ENCODE results near the gene GSTA4.

GSTA4 gene

GRCh38 chr6:52976591-52977035, 18.5 kb downstream of the GSTA4 start:
- Histone ChIP-seq H3K27me3 (ENCODE audit: insufficient read depth, insufficient read length) (no peaks in the 10 kb centered on the region), H3K9ac (ENCODE audit: insufficient read length, low read depth) (no peak overlapping the region), H3K4me3 (ENCODE audit: insufficient read length, low read depth) (no peak overlapping the region), H3K9me3 (ENCODE audit: insufficient read depth, low read length) (no peaks in the 10 kb centered on the region), H3K4me1 (ENCODE audit: insufficient read depth, insufficient read length) (no peaks in the 10 kb centered on the region), H3K36me3 (ENCODE audit: insufficient read depth, insufficient read length, low read length) (peaks cover 4% of the 10 kb centered on the region)
- no peak for TF ChIP-seq ZNF274 (IDR thresholded peaks at IDR 0.05; ENCODE audit: low read depth, low read length)
- no peak for DNase-seq (ENCODE audit: low read depth, low spot score)

- H3K36me3 ChIP-seq (ENCODE audit: insufficient read depth, insufficient read length, low read length), result peaks cover 4% of the 10 kb centered on the region
- no peak for TF ChIP-seq SUZ12 (IDR thresholded peaks at IDR 0.05; ENCODE audit: extremely low read depth, insufficient read depth, insufficient read length)
- TF ChIP-seq ZNF274 (IDR thresholded peaks at IDR 0.05; ENCODE audit: low read depth, low read length), result no peak
- TF ChIP-seq YY1 (IDR thresholded peaks at IDR 0.05; ENCODE audit: insufficient read depth, insufficient read length), result no peak
- H3K9ac ChIP-seq (ENCODE audit: insufficient read length, low read depth), result no peak overlapping the region
- no peak for DNase-seq (ENCODE audit: low read depth, low spot score)
- H3K4me3 ChIP-seq (ENCODE audit: insufficient read length, low read depth), result no peak overlapping the region
- H3K27me3 ChIP-seq (ENCODE audit: insufficient read depth, insufficient read length), result no peaks in the 10 kb centered on the region
- H3K9me3 ChIP-seq (ENCODE audit: insufficient read depth, low read length), result no peaks in the 10 kb centered on the region
- no peaks in the 10 kb centered on the region for H3K4me1 ChIP-seq (ENCODE audit: insufficient read depth, insufficient read length)
These were observed 18.9 kb downstream of the GSTA4 start for GRCh38 chr6:52976149-52976548.

- no peak for TF ChIP-seq ZNF274 (IDR thresholded peaks at IDR 0.05; ENCODE audit: low read depth, low read length)
- no peak for TF ChIP-seq YY1 (IDR thresholded peaks at IDR 0.05; ENCODE audit: insufficient read depth, insufficient read length)
- no peak for TF ChIP-seq SUZ12 (IDR thresholded peaks at IDR 0.05; ENCODE audit: extremely low read depth, insufficient read depth, insufficient read length)
- Histone ChIP-seq H3K36me3 (ENCODE audit: insufficient read depth, insufficient read length, low read length) (peaks cover 2% of the 10 kb centered on the region), H3K9ac (ENCODE audit: insufficient read length, low read depth) (no peak overlapping the region), H3K4me1 (ENCODE audit: insufficient read depth, insufficient read length) (no peaks in the 10 kb centered on the region), H3K4me3 (ENCODE audit: insufficient read length, low read depth) (no peak overlapping the region), H3K27me3 (ENCODE audit: insufficient read depth, insufficient read length) (no peaks in the 10 kb centered on the region), H3K9me3 (ENCODE audit: insufficient read depth, low read length) (no peaks in the 10 kb centered on the region)
- no peak for DNase-seq (ENCODE audit: low read depth, low spot score)
These were observed 19.5 kb downstream of the GSTA4 start for GRCh38 chr6:52975580-52975979.

GRCh38 chr6:52972989-52973388, 22.1 kb downstream of the GSTA4 start:
- H3K9me3 ChIP-seq (ENCODE audit: insufficient read depth, low read length), result no peaks in the 10 kb centered on the region
- H3K4me1 ChIP-seq (ENCODE audit: insufficient read depth, insufficient read length), result no peaks in the 10 kb centered on the region
- H3K27me3 ChIP-seq (ENCODE audit: insufficient read depth, insufficient read length), result no peaks in the 10 kb centered on the region
- H3K4me3 ChIP-seq (ENCODE audit: insufficient read length, low read depth), result no peak overlapping the region
- DNase-seq (ENCODE audit: low read depth, low spot score), result no peak
- no peak for TF ChIP-seq SUZ12 (IDR thresholded peaks at IDR 0.05; ENCODE audit: extremely low read depth, insufficient read depth, insufficient read length)
- TF ChIP-seq ZNF274 (IDR thresholded peaks at IDR 0.05; ENCODE audit: low read depth, low read length), result no peak
- TF ChIP-seq YY1 (IDR thresholded peaks at IDR 0.05; ENCODE audit: insufficient read depth, insufficient read length), result no peak
- H3K9ac ChIP-seq (ENCODE audit: insufficient read length, low read depth), result no peak overlapping the region
- H3K36me3 ChIP-seq (ENCODE audit: insufficient read depth, insufficient read length, low read length), result no peaks in the 10 kb centered on the region

DNA sequence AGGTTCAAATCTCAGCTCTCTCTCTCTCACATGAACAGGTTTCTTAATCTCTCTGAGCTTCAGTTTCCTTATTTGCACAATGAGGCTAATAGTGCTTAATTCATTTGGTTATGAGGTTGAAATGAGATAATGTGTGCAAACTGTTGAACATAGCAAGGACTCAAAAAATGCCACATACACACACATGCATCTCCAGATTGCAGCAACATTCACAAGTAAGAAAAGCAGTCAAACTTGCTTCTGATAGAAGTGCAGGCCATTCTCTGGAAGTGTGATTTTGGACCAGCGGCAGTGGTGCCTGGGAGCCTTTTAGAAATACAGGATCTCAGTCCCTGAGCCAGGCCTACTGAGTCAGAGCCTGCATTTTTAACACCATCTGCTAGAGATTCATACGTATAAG, 25.7 kb downstream of the GSTA4 start:
- TF ChIP-seq YY1 (IDR thresholded peaks at IDR 0.05; ENCODE audit: insufficient read depth, insufficient read length) (no peak), SUZ12 (IDR thresholded peaks at IDR 0.05; ENCODE audit: extremely low read depth, insufficient read depth, insufficient read length) (no peak), ZNF274 (IDR thresholded peaks at IDR 0.05; ENCODE audit: low read depth, low read length) (no peak)
- no peak overlapping the region for H3K9ac ChIP-seq (ENCODE audit: insufficient read length, low read depth)
- H3K4me3 ChIP-seq (ENCODE audit: insufficient read length, low read depth), result no peak overlapping the region
- no peaks in the 10 kb centered on the region for H3K4me1 ChIP-seq (ENCODE audit: insufficient read depth, insufficient read length)
- no peaks in the 10 kb centered on the region for H3K27me3 ChIP-seq (ENCODE audit: insufficient read depth, insufficient read length)
- no peaks in the 10 kb centered on the region for H3K36me3 ChIP-seq (ENCODE audit: insufficient read depth, insufficient read length, low read length)
- no peaks in the 10 kb centered on the region for H3K9me3 ChIP-seq (ENCODE audit: insufficient read depth, low read length)
- no peak for DNase-seq (ENCODE audit: low read depth, low spot score)

- H3K36me3 ChIP-seq (ENCODE audit: insufficient read depth, insufficient read length, low read length), result no peaks in the 10 kb centered on the region
- no peaks in the 10 kb centered on the region for H3K27me3 ChIP-seq (ENCODE audit: insufficient read depth, insufficient read length)
- H3K9me3 ChIP-seq (ENCODE audit: insufficient read depth, low read length), result peaks cover 12% of the 10 kb centered on the region; the same call in 1 of the 2 replicates
- DNase-seq (ENCODE audit: low read depth, low spot score), result no peak
- no peaks in the 10 kb centered on the region for H3K4me1 ChIP-seq (ENCODE audit: insufficient read depth, insufficient read length)
- H3K4me3 ChIP-seq (ENCODE audit: insufficient read length, low read depth), result no peak overlapping the region
- no peak overlapping the region for H3K9ac ChIP-seq (ENCODE audit: insufficient read length, low read depth)
- TF ChIP-seq YY1 (IDR thresholded peaks at IDR 0.05; ENCODE audit: insufficient read depth, insufficient read length), result no peak
- no peak for TF ChIP-seq SUZ12 (IDR thresholded peaks at IDR 0.05; ENCODE audit: extremely low read depth, insufficient read depth, insufficient read length)
- no peak for TF ChIP-seq ZNF274 (IDR thresholded peaks at IDR 0.05; ENCODE audit: low read depth, low read length)
These were observed 29.0 kb downstream of the GSTA4 start for GRCh38 chr6:52966101-52966500.

- H3K4me1 ChIP-seq (ENCODE audit: insufficient read depth, insufficient read length), result no peaks in the 10 kb centered on the region
- TF ChIP-seq YY1 (IDR thresholded peaks at IDR 0.05; ENCODE audit: insufficient read depth, insufficient read length) (no peak), ZNF274 (IDR thresholded peaks at IDR 0.05; ENCODE audit: low read depth, low read length) (no peak), SUZ12 (IDR thresholded peaks at IDR 0.05; ENCODE audit: extremely low read depth, insufficient read depth, insufficient read length) (no peak)
- H3K4me3 ChIP-seq (ENCODE audit: insufficient read length, low read depth), result no peak overlapping the region
- peaks cover 12% of the 10 kb centered on the region; the same call in 1 of the 2 replicates for H3K9me3 ChIP-seq (ENCODE audit: insufficient read depth, low read length)
- no peak for DNase-seq (ENCODE audit: low read depth, low spot score)
- no peaks in the 10 kb centered on the region for H3K36me3 ChIP-seq (ENCODE audit: insufficient read depth, insufficient read length, low read length)
- H3K27me3 ChIP-seq (ENCODE audit: insufficient read depth, insufficient read length), result no peaks in the 10 kb centered on the region
- H3K9ac ChIP-seq (ENCODE audit: insufficient read length, low read depth), result no peak overlapping the region
These were observed 29.7 kb downstream of the GSTA4 start for GRCh38 chr6:52965380-52965779.

GRCh38 chr6:52964318-52964717, 30.8 kb downstream of the GSTA4 start:
- no peak for DNase-seq (ENCODE audit: low read depth, low spot score)
- no peak for TF ChIP-seq SUZ12 (IDR thresholded peaks at IDR 0.05; ENCODE audit: extremely low read depth, insufficient read depth, insufficient read length)
- no peak for TF ChIP-seq YY1 (IDR thresholded peaks at IDR 0.05; ENCODE audit: insufficient read depth, insufficient read length)
- TF ChIP-seq ZNF274 (IDR thresholded peaks at IDR 0.05; ENCODE audit: low read depth, low read length), result no peak
- Histone ChIP-seq H3K4me1 (ENCODE audit: insufficient read depth, insufficient read length) (no peaks in the 10 kb centered on the region), H3K36me3 (ENCODE audit: insufficient read depth, insufficient read length, low read length) (no peaks in the 10 kb centered on the region), H3K9me3 (ENCODE audit: insufficient read depth, low read length) (peaks cover 12% of the 10 kb centered on the region; the same call in 1 of the 2 replicates), H3K27me3 (ENCODE audit: insufficient read depth, insufficient read length) (no peaks in the 10 kb centered on the region), H3K4me3 (ENCODE audit: insufficient read length, low read depth) (no peak overlapping the region), H3K9ac (ENCODE audit: insufficient read length, low read depth) (no peak overlapping the region)

Measured in NT2/D1 (cell line).